GM18909 (cell line): ENCODE measurements around the gene PRR29.

Experiments
- ATAC-seq: cut with Tn5 transposase; IDR thresholded peaks from one replicate; pipeline ENCODE4 v1.9.1; 2021; ENCODE audit warnings: mild to moderate bottlenecking; ENCODE audit not compliant: unreplicated experiment, poor library complexity

Gene PRR29

DNA sequence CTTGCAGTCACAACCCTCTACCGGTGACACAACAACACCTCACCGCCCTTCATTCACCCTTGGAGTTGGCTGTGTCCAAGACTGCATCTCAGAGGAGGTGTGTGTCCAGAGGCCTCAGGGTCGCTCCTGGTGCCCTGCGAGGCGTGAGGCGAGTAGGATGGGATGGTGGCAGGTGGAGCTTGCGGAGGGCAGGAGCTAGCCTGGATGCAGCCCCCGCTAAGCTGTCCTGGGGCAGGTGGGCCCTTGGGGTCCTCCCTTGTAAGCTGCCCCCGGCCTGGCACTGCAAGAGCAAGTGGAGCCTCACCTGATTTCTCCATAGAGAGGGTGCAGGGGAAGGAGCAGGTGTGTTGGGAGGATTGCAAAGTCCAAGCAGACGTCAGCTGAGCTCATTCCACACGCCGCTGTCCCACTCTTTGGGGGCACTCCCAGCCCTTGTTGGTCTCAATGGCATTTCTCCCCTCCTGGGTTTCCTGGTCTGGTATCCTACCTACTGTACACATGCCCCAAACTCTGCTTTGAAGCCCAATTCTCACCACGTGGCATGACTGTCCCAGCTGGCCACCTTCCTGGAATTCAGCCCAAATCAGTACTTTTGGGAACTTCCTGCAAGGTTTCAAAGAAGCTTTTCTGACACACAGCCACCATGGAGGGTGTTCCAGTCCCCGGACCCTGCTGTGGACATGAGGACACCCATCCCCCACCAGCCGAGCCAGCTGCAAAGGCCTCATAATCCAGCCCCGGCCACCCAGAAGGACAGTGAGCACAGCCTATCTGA, 40.4 kb downstream of the PRR29 start:
- ATAC-seq: no peak

GRCh38 chr17:64039106-64039400, 40.9 kb downstream of the PRR29 start:
- ATAC-seq: no peak

GRCh38 chr17:64040206-64040605, 42.1 kb downstream of the PRR29 start:
- ATAC-seq: no peak

GRCh38 chr17:64041912-64042311, 43.8 kb downstream of the PRR29 start:
- ATAC-seq: no peak

GRCh38 chr17:64042700-64043485, 44.7 kb downstream of the PRR29 start:
- ATAC-seq: no peak

DNA sequence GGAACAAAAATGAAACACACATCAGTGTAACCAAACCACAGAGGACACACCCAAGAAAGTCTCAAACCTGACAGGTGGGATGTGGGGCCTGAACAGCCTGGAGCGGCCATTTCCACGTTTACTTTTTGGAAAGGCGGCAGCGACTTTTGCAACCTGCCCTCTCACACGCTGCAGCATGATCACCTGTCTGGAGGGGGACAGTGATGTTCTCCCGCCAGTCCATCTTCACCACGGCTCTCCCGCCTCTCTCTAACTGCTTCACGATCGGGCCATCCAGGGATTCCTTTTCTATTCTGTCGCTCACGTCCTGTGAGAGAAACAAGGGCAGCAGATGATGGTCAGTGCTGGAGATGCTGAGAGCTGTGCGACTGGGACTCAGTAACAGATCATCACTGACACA, 47.0 kb downstream of the PRR29 start:
- no peak for ATAC-seq

DNA sequence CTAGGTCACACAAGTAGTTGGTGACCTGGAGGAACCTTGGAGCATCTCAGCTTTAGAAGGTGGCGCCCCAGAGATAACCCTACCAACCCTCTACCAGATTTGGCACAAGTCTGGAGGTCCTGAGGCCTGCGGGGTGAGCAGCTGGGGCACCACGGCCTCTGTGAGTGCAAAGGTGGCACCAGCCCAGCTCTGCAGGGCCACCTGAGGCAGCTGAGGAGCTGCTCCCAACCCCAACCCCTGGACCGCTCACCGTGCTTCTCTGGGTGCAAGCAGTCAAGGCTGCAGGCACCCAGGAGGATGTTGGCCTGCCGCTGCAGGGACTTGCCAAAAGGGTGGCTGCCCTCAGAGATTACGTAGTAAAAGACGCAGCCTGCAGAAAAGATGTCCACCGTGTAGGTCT, 50.7 kb downstream of the PRR29 start:
- no peak for ATAC-seq

- ATAC-seq: no peak
Measured at GRCh38 chr17:64051153-64051552, 53.0 kb downstream of the PRR29 start.

DNA sequence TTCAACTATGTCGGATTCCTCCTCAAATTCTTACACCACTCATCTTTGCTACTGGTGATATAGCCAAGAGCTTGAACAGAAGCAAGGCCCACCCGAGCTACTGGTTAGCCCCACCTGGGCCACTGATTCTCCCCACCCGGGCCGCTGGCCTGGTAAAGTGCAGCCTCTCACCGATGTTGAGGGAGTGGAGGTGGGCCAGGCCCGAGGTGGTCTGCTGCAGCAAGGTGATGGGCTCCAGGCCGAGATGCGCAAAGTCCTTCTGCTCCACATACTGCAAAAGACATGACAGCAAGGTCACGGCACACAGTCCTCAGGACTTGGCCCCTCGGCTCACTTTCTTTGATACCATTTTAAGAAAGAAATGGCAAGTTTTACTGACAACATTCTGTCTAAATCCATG, 55.0 kb downstream of the PRR29 start:
- no peak for ATAC-seq
